Right lobe of liver (tissue), 6 donors: ENCODE data around the gene CABP7. TPM values are rescaled to one million over a fixed set of nuclear protein-coding genes. Genes with fewer than 3 reads are reported as not detected.

Source experiments
- ATAC-seq, 4 donors: fragments of 200-7000 bp; cut with Tn5 transposase; one replicate each; pipeline ENCODE4 v1.9.1; 2020; ENCODE audit warnings: mild to moderate bottlenecking in 4 of 4, moderate library complexity in 4 of 4
- DNase-seq, 3 donors: peaks; one replicate each; pipeline ENCODE4 v3.0.0-alpha.2; 2020
- H3K27ac ChIP-seq, 3 donors: fragments of 200-600 bp; one replicate each; pipeline ENCODE4 v1.8.0; 2022
- H3K27me3 ChIP-seq, 2 donors: fragments of 200-600 bp; one replicate each; pipeline ENCODE4 v1.8.0; 2022
- H3K36me3 ChIP-seq, 4 donors: fragments of 200-600 bp; sonication (generic) in 1 of 4; one replicate each; pipeline versions ENCODE4 v1.5.1 to v1.8.0; 2017 to 2022; ENCODE audit warnings: control low read depth in 1 of 4
- H3K4me1 ChIP-seq, 4 donors: fragments of 200-600 bp; sonication (generic) in 1 of 4; one replicate each; pipeline versions ENCODE4 v1.5.1 to v1.8.0; 2017 to 2022; ENCODE audit warnings: control low read depth in 1 of 4
- H3K4me3 ChIP-seq, 3 donors: fragments of 200-600 bp; one replicate each; pipeline ENCODE4 v1.8.0; 2022
- H3K9me3 ChIP-seq, 4 donors: fragments of 200-600 bp; sonication (generic) in 1 of 4; one replicate each; pipeline versions ENCODE4 v1.5.1 to v1.8.0; 2017 to 2022; ENCODE audit warnings: control low read depth in 1 of 4
- CTCF ChIP-seq, 4 donors: fragments of 200-600 bp in 3 of 4; fragments of 450-650 bp in 1 of 4; IDR thresholded peaks; one replicate each; pipeline versions ENCODE4 v1.5.1 to v1.8.0; 2016 to 2022; ENCODE audit warnings: antibody characterized with exemption in 4 of 4, mild to moderate bottlenecking in 2 of 4
- POLR2A ChIP-seq: fragments of 450-650 bp; IDR thresholded peaks from one replicate; pipeline ENCODE4 v1.6.1; 2017; ENCODE audit warnings: antibody characterized with exemption, mild to moderate bottlenecking
- WGBS: methylation state at CpG from one replicate; pipeline ENCODE4 v1.1.6; 2018; ENCODE audit warnings: low coverage, low lambda C conversion rate; ENCODE audit not compliant: insufficient coverage; ENCODE audit errors: missing lambda C conversion rate; 5-methylcytosine and 5-hydroxymethylcytosine counted together
- intact Hi-C, 2 donors: fragments of 100-400 bp; cut with DNase I; formaldehyde crosslinking; loops; one replicate each; pipeline versions ENCODE4 v1.11.2 to v1.14.1; 2022
- long read RNA-seq: library from polyadenylated mRNA; unstranded; transcript quantifications from one replicate; pipeline ENCODE4 v2.0.0, GENCODE V29; 2019
- total RNA-seq, 6 experiments: library from RNA; depleted of rRNA in 2 of 6; stranded (reverse); fragments of >200 nt in 2 of 6; fragmentation: NEBNext Ultra II Directional in 3 of 6; extraction: Animal tissue kit (Norgen Biotek cat#: 25700) in 3 of 6; gene quantifications; one replicate each; pipeline versions ENCODE4 v1.1.0 to v1.2.4, GENCODE V29; 2016 to 2023
- donor health status: DM: no; HTN: yes; CAD: no.
- donor health status: DM: no; HTN: no; CAD: no.
- donor health status: DM: no; HTN: no; CAD: no.
- donor health status: DM: no; HTN: yes; CAD: no.
- donor health status: DM: no; HTN: yes; CAD: no.

Gene CABP7
- total RNA-seq, result not detected
- long read RNA-seq, result 0 reads

- Histone ChIP-seq H3K4me3 (no peak within 1 kb of the TSS), H3K9me3 (no peaks in the 10 kb centered on the region), H3K4me1 (peaks cover 0 to 6% (median 0%) of the 10 kb centered on the region in 4 donors), H3K27me3 (no peaks in the 10 kb centered on the region), H3K36me3 (no peaks in the 10 kb centered on the region), H3K27ac (no peak within 1 kb of the TSS)
- no peak for ATAC-seq
- WGBS, result 0% methylated on average over 9 of the region's 115 CpGs
- intact Hi-C loops, result loop anchor here in 1 of 2 donors (5.0 kb wide), 1 partner anchor 372 kb away; no protein-coding TSS in a partner anchor
- no peak for DNase-seq
- no peak for TF ChIP-seq POLR2A
- TF ChIP-seq CTCF (IDR thresholded peaks at IDR 0.05), result no peak
Measured at GRCh38 chr22:29719899-29720645, at the start of gene CABP7. CABP7 (plus strand) TSS chr22:29720003; CDS start chr22:29720425, 422 bp downstream.

DNA sequence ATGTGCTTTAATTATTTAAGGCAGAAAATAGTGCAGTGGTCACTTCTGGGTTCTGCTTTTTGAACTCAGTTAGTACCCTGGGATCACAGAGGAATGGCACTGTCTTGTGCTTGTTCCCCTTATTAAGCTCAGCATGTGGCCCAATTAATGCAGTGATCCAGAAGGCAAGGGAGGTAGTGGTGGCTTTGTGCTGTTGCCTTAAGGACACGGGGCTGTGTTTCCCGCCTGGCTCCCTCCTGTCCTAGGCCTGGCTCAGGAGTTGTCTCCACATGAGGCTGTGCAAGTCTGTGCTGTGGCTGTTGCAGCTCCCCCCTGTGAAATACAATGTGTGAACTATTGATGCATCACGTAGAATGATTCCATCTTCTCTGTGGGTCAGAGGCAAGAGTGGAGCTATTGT lies 49.2 kb upstream of the CABP7 start:
- ATAC-seq, result no peak
- peaks cover 0 to 60% (median 17%) of the 10 kb centered on the region in 4 donors for H3K36me3 ChIP-seq
- intact Hi-C loops, result no loop called here
- H3K4me1 ChIP-seq, result no peaks in the 10 kb centered on the region
- H3K9me3 ChIP-seq, result no peaks in the 10 kb centered on the region
- 84% methylated on average over 3 of the region's 3 CpGs for WGBS
- H3K27ac ChIP-seq, result no peak overlapping the region
- no peak for TF ChIP-seq POLR2A
- no peak for TF ChIP-seq CTCF (IDR thresholded peaks at IDR 0.05)
- H3K4me3 ChIP-seq, result no peak overlapping the region
- no peaks in the 10 kb centered on the region for H3K27me3 ChIP-seq
- no peak for DNase-seq

- DNase-seq (no peak), ATAC-seq (no peak)
- H3K36me3 ChIP-seq, result peaks cover 0 to 75% (median 23%) of the 10 kb centered on the region in 4 donors
- H3K27me3 ChIP-seq, result no peaks in the 10 kb centered on the region
- intact Hi-C loops, result no loop called here
- WGBS, result 90% methylated on average over 9 of the region's 14 CpGs
- no peak overlapping the region for H3K4me3 ChIP-seq
- no peak for TF ChIP-seq POLR2A
- TF ChIP-seq CTCF (IDR thresholded peaks at IDR 0.05), result no peak
- no peaks in the 10 kb centered on the region for H3K4me1 ChIP-seq
- no peak overlapping the region for H3K27ac ChIP-seq
- H3K9me3 ChIP-seq, result no peaks in the 10 kb centered on the region
Measured at GRCh38 chr22:29673361-29674066, 46.3 kb upstream of the CABP7 start.

- ATAC-seq (no peak), DNase-seq (no peak)
- H3K9me3 ChIP-seq, result no peaks in the 10 kb centered on the region
- no peaks in the 10 kb centered on the region for H3K27me3 ChIP-seq
- no peak for TF ChIP-seq CTCF (IDR thresholded peaks at IDR 0.05)
- TF ChIP-seq POLR2A, result no peak
- 79% methylated on average over 2 of the region's 8 CpGs for WGBS
- H3K4me3 ChIP-seq, result no peak overlapping the region
- no peaks in the 10 kb centered on the region for H3K4me1 ChIP-seq
- H3K36me3 ChIP-seq, result peaks cover 0 to 75% (median 24%) of the 10 kb centered on the region in 4 donors
- no peak overlapping the region for H3K27ac ChIP-seq
- intact Hi-C loops, result no loop called here
Measured at GRCh38 chr22:29674121-29674520, 45.7 kb upstream of the CABP7 start.
